IMR-90 (cell line): ENCODE data around the gene IQGAP2. TPM values are rescaled to one million over a fixed set of nuclear protein-coding genes. Genes with fewer than 3 reads are reported as not detected.

Source experiments
- ATAC-seq: fragments of 200-7000 bp; cut with Tn5 transposase; 2 replicates; pipeline ENCODE4 v1.9.1; 2020; ENCODE audit warnings: low read depth, mild to moderate bottlenecking, moderate library complexity
- BruUV-seq: library from RNA; stranded (reverse); fragments of 400-500 nt; replicated peaks from 2 replicates; lab custom pipeline; 2021; lab: Mats Ljungman, UMichigan
- CTCF ChIA-PET: fragments of 300-600 bp; formaldehyde crosslinking; extraction: SDS; loops from one replicate; lab custom pipeline; 2021; ENCODE audit warnings: antibody characterized with exemption; lab: Yijun Ruan, JAX
- POLR2A ChIA-PET: fragments of 300-600 bp; sonication (Branson Sonifier 250); formaldehyde crosslinking; loops from one replicate; lab custom pipeline; 2022; ENCODE audit warnings: antibody characterized with exemption; ENCODE audit not compliant: unreplicated experiment; lab: Charles Lee
- DNase-seq: peaks from one replicate; pipeline ENCODE4 v3.0.0; 2013
- H2AFZ ChIP-seq: replicated peaks from 2 replicates; pipeline ENCODE3; 2013; ENCODE audit warnings: low read length, mild to moderate bottlenecking; ENCODE audit not compliant: poor library complexity
- H2AK5ac ChIP-seq: 2 replicates; pipeline ENCODE4 v1.6.1; 2013; ENCODE audit warnings: low read depth, low read length, inconsistent platforms
- H2AK9ac ChIP-seq: replicated peaks from 2 replicates; pipeline ENCODE3; 2013; ENCODE audit warnings: mild to moderate bottlenecking, low read depth, low read length, moderate library complexity; ENCODE audit not compliant: poor library complexity
- H2BK120ac ChIP-seq: 2 replicates; pipeline ENCODE4 v1.6.1; 2013; ENCODE audit warnings: low read depth, low read length, inconsistent platforms
- H2BK15ac ChIP-seq: 3 replicates; pipeline ENCODE4 v1.6.1; 2013; ENCODE audit warnings: low read depth, low read length, inconsistent platforms
- H2BK20ac ChIP-seq: 2 replicates; pipeline ENCODE4 v1.6.1; 2013; ENCODE audit warnings: low read depth, mild to moderate bottlenecking, inconsistent platforms, low read length, moderate library complexity
- H2BK5ac ChIP-seq: 2 replicates; pipeline ENCODE4 v1.6.1; 2013; ENCODE audit warnings: mild to moderate bottlenecking, low read depth, low read length, inconsistent platforms; ENCODE audit not compliant: poor library complexity, severe bottlenecking
- H3K14ac ChIP-seq: replicated peaks from 2 replicates; pipeline ENCODE4 v1.6.1; 2013; ENCODE audit warnings: low read depth, low read length, inconsistent platforms
- H3K18ac ChIP-seq: 2 replicates; pipeline ENCODE4 v1.6.1; 2013; ENCODE audit warnings: low read depth, low read length, control low read depth
- H3K23ac ChIP-seq: 2 replicates; pipeline ENCODE4 v1.6.1; 2013; ENCODE audit warnings: low read depth, low read length, inconsistent platforms
- H3K27ac ChIP-seq: 2 replicates; pipeline ENCODE4 v1.5.1; 2013; ENCODE audit warnings: mild to moderate bottlenecking, control low read depth, low read length; ENCODE audit not compliant: insufficient read depth
- H3K27me3 ChIP-seq: 2 replicates; pipeline ENCODE4 v1.6.1; 2013; ENCODE audit warnings: low read length; ENCODE audit not compliant: control insufficient read depth, insufficient read depth
- H3K36me3 ChIP-seq: 2 replicates; pipeline ENCODE4 v1.6.1; 2013; ENCODE audit warnings: low read length, mixed read lengths; ENCODE audit not compliant: control insufficient read depth, insufficient read depth
- H3K4ac ChIP-seq: 2 replicates; pipeline ENCODE4 v1.6.1; 2013; ENCODE audit warnings: low read depth, low read length, inconsistent platforms
- H3K4me1 ChIP-seq: 2 replicates; pipeline ENCODE4 v1.6.1; 2013; ENCODE audit warnings: low read length, mixed read lengths; ENCODE audit not compliant: control insufficient read depth, insufficient read depth
- H3K4me2 ChIP-seq: 2 replicates; pipeline ENCODE4 v1.6.1; 2013; ENCODE audit warnings: low read depth, mild to moderate bottlenecking, control low read depth, low read length, moderate library complexity
- H3K4me3 ChIP-seq: 2 replicates; pipeline ENCODE4 v1.5.1; 2013; ENCODE audit warnings: low read depth, mild to moderate bottlenecking, control low read depth, low read length, moderate library complexity; ENCODE audit not compliant: insufficient read depth
- H3K56ac ChIP-seq: 2 replicates; pipeline ENCODE4 v1.6.1; 2013; ENCODE audit warnings: low read length, inconsistent platforms; ENCODE audit not compliant: insufficient read depth; ENCODE audit errors: extremely low read depth
- H3K79me1 ChIP-seq, 2 experiments: 2 replicates each; pipeline ENCODE4 v1.6.1; 2013; ENCODE audit warnings: low read length in 2 of 2, inconsistent platforms in 1 of 2, low read depth in 1 of 2
- H3K9ac ChIP-seq: 2 replicates; pipeline ENCODE4 v1.6.1; 2013; ENCODE audit warnings: low read depth, low read length, control low read depth
- H3K9me1 ChIP-seq: 2 replicates; pipeline ENCODE4 v1.6.1; 2013; ENCODE audit warnings: low read length, inconsistent platforms; ENCODE audit not compliant: insufficient read depth
- H3K9me3 ChIP-seq: 2 replicates; pipeline ENCODE4 v1.6.1; 2013; ENCODE audit warnings: low read length; ENCODE audit not compliant: control insufficient read depth, insufficient read depth
- H4K20me1 ChIP-seq: 2 replicates; pipeline ENCODE4 v1.6.1; 2013; ENCODE audit warnings: low read length, inconsistent platforms; ENCODE audit not compliant: insufficient read depth
- H4K5ac ChIP-seq: 2 replicates; pipeline ENCODE4 v1.6.1; 2013; ENCODE audit warnings: mild to moderate bottlenecking, low read depth, low read length, control low read depth
- H4K8ac ChIP-seq, 2 experiments: 2 replicates each; pipeline ENCODE4 v1.6.1; 2013; ENCODE audit warnings: low read depth in 2 of 2, low read length in 2 of 2, control low read depth in 1 of 2, inconsistent platforms in 1 of 2
- H4K91ac ChIP-seq: 2 replicates; pipeline ENCODE4 v1.6.1; 2013; ENCODE audit warnings: low read depth, low read length, inconsistent platforms; ENCODE audit not compliant: insufficient read depth
- BHLHE40 ChIP-seq: fragments of 150-350 bp; IDR thresholded peaks from 2 replicates; pipeline ENCODE4 v1.6.1; 2016; ENCODE audit warnings: mild to moderate bottlenecking, low read depth, low read length
- CEBPB ChIP-seq: IDR thresholded peaks from 2 replicates; pipeline ENCODE4 v1.6.1; 2012; ENCODE audit warnings: low read depth, low read length, improper control_type of control experiment
- CTCF ChIP-seq: conservative IDR thresholded peaks from 2 replicates; pipeline ENCODE4 v1.5.1; 2012; ENCODE audit warnings: mild to moderate bottlenecking, low read depth, low read length, improper control_type of control experiment
- MAZ ChIP-seq: IDR thresholded peaks from 2 replicates; pipeline ENCODE4 v1.6.1; 2012; ENCODE audit warnings: low read depth, mild to moderate bottlenecking, low read length, improper control_type of control experiment, moderate library complexity, borderline replicate concordance
- MXI1 ChIP-seq: IDR thresholded peaks from 2 replicates; pipeline ENCODE4 v1.6.1; 2012; ENCODE audit warnings: low read depth, mild to moderate bottlenecking, low read length, moderate library complexity, borderline replicate concordance
- POLR2A ChIP-seq: IDR thresholded peaks from 2 replicates; pipeline ENCODE4 v1.6.1; 2012; ENCODE audit warnings: mild to moderate bottlenecking, low read depth, low read length
- whole genome bisulfite sequencing, 2 experiments: methylation state at CpG; one replicate each; pipeline versions ENCODE4 v1.1.5 to v1.1.7; 2013; ENCODE audit warnings: missing lambda C conversion rate in 2 of 2; ENCODE audit not compliant: insufficient read length in 1 of 2; ENCODE audit errors: extremely low coverage in 2 of 2; 5-methylcytosine and 5-hydroxymethylcytosine counted together
- dilution Hi-C: fragments of 300-500 bp; cut with HindIII; formaldehyde crosslinking; loops from one replicate; pipeline ENCODE4 v1.14.3; 2018; ENCODE audit warnings: low sequenced_read_pairs; ENCODE audit not compliant: unreplicated experiment
- in situ Hi-C: fragments of 300-500 bp; cut with MboI; formaldehyde crosslinking; loops from 3 replicates; pipeline ENCODE4 v1.14.3; 2019; ENCODE audit warnings: low sequenced_read_pairs, inconsistent platforms, mixed read lengths
- intact Hi-C: fragments of 100-400 bp; cut with micrococcal nuclease; formaldehyde crosslinking; loops from 2 replicates; pipeline ENCODE4 v1.10.0; 2022
- polyA plus RNA-seq, 3 experiments: library from polyadenylated mRNA; depleted of rRNA; stranded (reverse); fragments of >200 nt; gene quantifications; 2 replicates each; pipeline ENCODE4 v1.2.3, GENCODE V29; 2012; ENCODE audit warnings: low replicate concordance in 1 of 3
- total RNA-seq: library from RNA; depleted of rRNA; stranded (reverse); fragments of >200 nt; gene quantifications from 2 replicates; pipeline ENCODE4 v1.2.3, GENCODE V29; 2012
- TF ChIP-seq, protein P1 (sequence below): fragments of 150-350 bp; IDR thresholded peaks from 2 replicates; pipeline ENCODE4 v1.6.1; 2017; ENCODE audit warnings: mild to moderate bottlenecking, antibody characterized with exemption, low read length, low read depth

Gene IQGAP2
- total and polyA plus RNA-seq, 2 of the 4 experiments (the other 2 are of a cell fraction): 0.21 to 0.36 TPM

GRCh38 chr5:76443066-76443800 is 40.1 kb downstream of the IQGAP2 start:
- no TSS peak for BruUV-seq
- H3K14ac ChIP-seq: no peak overlapping the region
- no peak overlapping the region for H3K27ac ChIP-seq
- no peak overlapping the region for H2BK15ac ChIP-seq
- H4K20me1 ChIP-seq: no peaks in the 10 kb centered on the region
- no peak overlapping the region for H3K56ac ChIP-seq
- H3K4me2 ChIP-seq: no peak overlapping the region
- no peak overlapping the region for H2AK5ac ChIP-seq
- 17% methylated on average over 1 of the region's 4 CpGs; no CpG with 5 or more reads in 1 of the 2 experiments for WGBS, 2 experiments
- H2BK20ac ChIP-seq: no peak overlapping the region
- no peak overlapping the region for H3K4ac ChIP-seq
- in situ Hi-C loops: no loop called here
- DNase-seq (no peak), ATAC-seq (no peak)
- no peak overlapping the region for H4K5ac ChIP-seq
- intact Hi-C loops: no loop called here
- no peak overlapping the region for H2BK120ac ChIP-seq
- H2AFZ ChIP-seq: no peak overlapping the region
- no peaks in the 10 kb centered on the region for H3K4me1 ChIP-seq
- H3K9me1 ChIP-seq: no peaks in the 10 kb centered on the region
- H3K18ac ChIP-seq: no peak overlapping the region
- H3K79me1 ChIP-seq: no peaks in the 10 kb centered on the region
- no peak overlapping the region for H3K9ac ChIP-seq
- no peak overlapping the region for H4K91ac ChIP-seq
- H2BK5ac ChIP-seq: no peak overlapping the region
- H3K9me3 ChIP-seq: no peaks in the 10 kb centered on the region
- H2AK9ac ChIP-seq: no peak overlapping the region
- H4K8ac ChIP-seq: no peak overlapping the region
- TF ChIP-seq MXI1: no peak
- TF ChIP-seq CEBPB: no peak
- TF ChIP-seq, protein P1, sequence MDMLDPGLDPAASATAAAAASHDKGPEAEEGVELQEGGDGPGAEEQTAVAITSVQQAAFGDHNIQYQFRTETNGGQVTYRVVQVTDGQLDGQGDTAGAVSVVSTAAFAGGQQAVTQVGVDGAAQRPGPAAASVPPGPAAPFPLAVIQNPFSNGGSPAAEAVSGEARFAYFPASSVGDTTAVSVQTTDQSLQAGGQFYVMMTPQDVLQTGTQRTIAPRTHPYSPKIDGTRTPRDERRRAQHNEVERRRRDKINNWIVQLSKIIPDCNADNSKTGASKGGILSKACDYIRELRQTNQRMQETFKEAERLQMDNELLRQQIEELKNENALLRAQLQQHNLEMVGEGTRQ: no peak
- TF ChIP-seq BHLHE40: no peak
- no peak for TF ChIP-seq MAZ
- TF ChIP-seq CTCF: no peak
- no peak for TF ChIP-seq POLR2A
- dilution Hi-C loops: no loop called here
- 0 out of 2 replicates have a peak, but pooled peaks cover 2% of the 10 kb centered on the region for H3K27me3 ChIP-seq
- ChIA-PET POLR2A (no interaction called here), CTCF (no interaction called here)
- no peaks in the 10 kb centered on the region for H3K36me3 ChIP-seq
- H3K23ac ChIP-seq: no peak overlapping the region
- H3K4me3 ChIP-seq: no peak overlapping the region
